ENCODE results near the gene S1PR4. TPM values are rescaled to one million over a fixed set of nuclear protein-coding genes. Genes with fewer than 3 reads are reported as not detected.

The S1PR4 gene
- polyA plus RNA-seq, 1 experiment, result not detected

GRCh38 chr19:3142292-3142670 is 36.3 kb upstream of the S1PR4 start:
- no peaks in the 10 kb centered on the region for H3K36me3 ChIP-seq (ENCODE audit: control insufficient read depth, insufficient read depth, low read length)
- H3K27me3 ChIP-seq (ENCODE audit: control insufficient read depth, insufficient read depth, low read length), result no peaks in the 10 kb centered on the region
- no peak for TF ChIP-seq CTCF (IDR thresholded peaks at IDR 0.05; ENCODE audit: insufficient read depth, low read depth, low read length)
- no peak overlapping the region for H3K4me3 ChIP-seq (ENCODE audit: low read depth, low read length)
- POLR2A ChIA-PET, result interaction anchor here (0.7 kb wide), 1 partner anchor 9 kb away, joined by 4 read pairs; no protein-coding TSS in a partner anchor
- DNase-seq (ENCODE audit: low read depth), result peak; percentile 26
- CTCF ChIA-PET, result interaction anchor here (0.9 to 4.0 kb wide), 6 partner anchors 13 to 192 kb away, joined by 3 to 29 read pairs (median 4); no protein-coding TSS in a partner anchor

DNA sequence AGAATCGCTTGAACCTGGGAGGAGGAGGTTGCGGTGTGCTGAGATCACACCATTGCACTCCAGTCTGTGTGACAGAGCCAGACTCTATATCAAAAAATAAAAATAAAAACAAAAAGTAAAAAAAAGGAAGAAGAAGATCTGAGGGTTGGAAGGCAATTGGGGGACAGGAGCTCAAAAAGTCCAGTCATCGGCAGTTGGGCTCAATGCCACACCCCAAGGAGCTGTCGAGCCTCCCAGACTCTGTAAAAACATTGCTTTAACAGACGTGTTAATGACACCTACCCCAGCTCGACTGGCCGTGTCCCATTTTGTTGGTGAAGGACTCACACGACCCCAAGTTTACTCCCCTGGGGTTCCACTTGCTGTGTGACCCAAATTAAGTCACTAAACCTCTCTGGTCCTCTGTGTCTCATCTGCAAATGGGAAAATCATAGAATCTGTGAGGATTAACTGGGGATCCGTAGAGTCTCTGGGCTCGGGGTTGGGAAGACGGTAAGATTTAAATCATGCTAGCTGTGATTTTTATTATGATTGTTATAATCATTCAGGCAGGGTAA is 35.7 kb upstream of the S1PR4 start:
- POLR2A ChIA-PET, result no interaction called here
- DNase-seq (ENCODE audit: low read depth), result no peak
- CTCF ChIA-PET, result interaction anchor here (0.9 to 4.0 kb wide), 8 partner anchors 9 to 193 kb away, joined by 3 to 29 read pairs (median 4); no protein-coding TSS in a partner anchor

DNA sequence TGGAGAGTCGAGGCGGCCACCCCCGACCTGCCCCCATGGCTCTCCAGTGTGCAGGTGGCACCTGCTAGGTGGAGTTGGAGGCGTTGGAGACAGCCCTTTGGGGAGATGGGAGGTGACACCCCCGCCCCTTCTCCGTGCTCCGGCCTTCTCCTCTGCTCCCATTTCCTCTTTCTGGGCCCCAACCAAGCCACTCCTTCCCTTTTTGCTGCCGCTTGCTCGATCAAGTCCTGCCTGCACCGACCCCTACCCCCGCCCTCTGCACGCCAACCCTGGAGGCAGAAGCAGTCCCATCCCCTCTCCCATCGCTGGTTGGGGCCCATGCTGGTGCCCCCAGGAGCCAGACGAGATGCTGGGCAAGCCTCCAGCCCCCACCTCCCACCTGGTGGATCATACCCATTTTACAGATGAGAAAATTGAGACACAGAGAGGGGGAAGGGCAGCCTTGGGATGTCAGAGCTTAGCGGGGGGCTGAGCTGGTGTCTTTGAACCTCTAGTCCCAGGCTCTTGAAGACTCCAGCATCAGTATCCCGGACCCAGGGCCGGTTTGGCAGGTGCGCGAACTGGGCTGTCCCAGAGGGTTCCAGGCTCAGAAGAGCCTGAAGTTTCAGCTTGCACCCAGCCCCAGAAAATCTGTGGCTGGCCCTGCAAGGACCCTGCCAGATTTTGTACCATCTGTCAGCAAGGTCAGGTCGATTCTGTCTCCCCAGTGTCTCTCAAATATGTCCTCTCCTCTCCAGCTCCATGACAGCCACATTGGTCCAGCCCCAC is 32.5 kb upstream of the S1PR4 start:
- ChIA-PET POLR2A (interaction anchor here (0.5 kb wide), 1 partner anchor 93 kb away, joined by 6 read pairs; no protein-coding TSS in a partner anchor), CTCF (interaction anchor here (0.8 to 3.5 kb wide), 3 partner anchors 11 to 17 kb away, joined by 3 to 14 read pairs (median 5); no protein-coding TSS in a partner anchor)
- no peak for DNase-seq (ENCODE audit: low read depth)
- no peaks in the 10 kb centered on the region for H3K36me3 ChIP-seq (ENCODE audit: control insufficient read depth, insufficient read depth, low read length)
- no peaks in the 10 kb centered on the region for H3K27me3 ChIP-seq (ENCODE audit: control insufficient read depth, insufficient read depth, low read length)
- no peak overlapping the region for H3K4me3 ChIP-seq (ENCODE audit: low read depth, low read length)
- TF ChIP-seq CTCF (IDR thresholded peaks at IDR 0.05; ENCODE audit: insufficient read depth, low read depth, low read length), result no peak

More for the DNA sequence above, 35.7 kb upstream of the S1PR4 start:
- no peaks in the 10 kb centered on the region for H3K36me3 ChIP-seq (ENCODE audit: control insufficient read depth, insufficient read depth, low read length)
- H3K27me3 ChIP-seq (ENCODE audit: control insufficient read depth, insufficient read depth, low read length), result no peaks in the 10 kb centered on the region
- no peak overlapping the region for H3K4me3 ChIP-seq (ENCODE audit: low read depth, low read length)
- no peak for TF ChIP-seq CTCF (IDR thresholded peaks at IDR 0.05; ENCODE audit: insufficient read depth, low read depth, low read length)

- Histone ChIP-seq H3K27me3 (ENCODE audit: control insufficient read depth, insufficient read depth, low read length) (no peaks in the 10 kb centered on the region), H3K4me3 (ENCODE audit: low read depth, low read length) (no peak overlapping the region), H3K36me3 (ENCODE audit: control insufficient read depth, insufficient read depth, low read length) (no peaks in the 10 kb centered on the region)
- CTCF ChIA-PET, result interaction anchor here (0.8 to 3.5 kb wide), 4 partner anchors 11 to 29 kb away, joined by 3 to 14 read pairs (median 4); no protein-coding TSS in a partner anchor
- POLR2A ChIA-PET, result interaction anchor here (0.5 kb wide), 1 partner anchor 94 kb away, joined by 6 read pairs; no protein-coding TSS in a partner anchor
- no peak for DNase-seq (ENCODE audit: low read depth)
- TF ChIP-seq CTCF (IDR thresholded peaks at IDR 0.05; ENCODE audit: insufficient read depth, low read depth, low read length), result peak; percentile 83
Measured at GRCh38 chr19:3146677-3147100, 31.9 kb upstream of the S1PR4 start.

DNA sequence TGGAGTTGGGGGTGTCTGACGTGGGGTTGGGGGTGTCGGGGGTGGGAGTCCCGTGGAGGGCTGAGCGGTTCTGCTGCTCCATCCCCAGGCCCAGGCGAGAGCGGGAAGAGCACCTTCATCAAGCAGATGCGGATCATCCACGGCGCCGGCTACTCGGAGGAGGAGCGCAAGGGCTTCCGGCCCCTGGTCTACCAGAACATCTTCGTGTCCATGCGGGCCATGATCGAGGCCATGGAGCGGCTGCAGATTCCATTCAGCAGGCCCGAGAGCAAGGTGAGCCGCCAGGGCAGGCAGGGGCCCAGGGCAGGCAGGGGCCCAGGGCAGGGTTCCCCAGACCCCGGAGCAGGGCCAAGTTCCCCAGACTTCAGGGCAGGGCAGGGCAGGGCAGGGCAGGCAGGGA is 30.1 kb upstream of the S1PR4 start:
- ChIA-PET POLR2A (no interaction called here), CTCF (no interaction called here)
- no peak for DNase-seq (ENCODE audit: low read depth)
- no peak overlapping the region for H3K4me3 ChIP-seq (ENCODE audit: low read depth, low read length)
- H3K27me3 ChIP-seq (ENCODE audit: control insufficient read depth, insufficient read depth, low read length), result no peaks in the 10 kb centered on the region
- H3K36me3 ChIP-seq (ENCODE audit: control insufficient read depth, insufficient read depth, low read length), result no peaks in the 10 kb centered on the region
- TF ChIP-seq CTCF (IDR thresholded peaks at IDR 0.05; ENCODE audit: insufficient read depth, low read depth, low read length), result no peak
